Uterus (tissue), 2 donors: ENCODE data around the gene PRDM15.

Source experiments
- POLR2A ChIP-seq, 2 donors: fragments of 450-650 bp; IDR thresholded peaks; one replicate each; pipeline ENCODE4 v1.6.1; 2016; ENCODE audit warnings: antibody characterized with exemption in 2 of 2, mild to moderate bottlenecking in 1 of 2, moderate library complexity in 1 of 2
- TF ChIP-seq, protein P1 (sequence below), 4 experiments: fragments of 200-600 bp in 2 of 4; fragments of 450-650 bp in 2 of 4; sonication (generic) in 2 of 4; IDR thresholded peaks; one replicate each; pipeline ENCODE4 v1.5.1; 2016 to 2019; ENCODE audit warnings: antibody characterized with exemption in 4 of 4, mild to moderate bottlenecking in 2 of 4, moderate library complexity in 1 of 4

DNA sequence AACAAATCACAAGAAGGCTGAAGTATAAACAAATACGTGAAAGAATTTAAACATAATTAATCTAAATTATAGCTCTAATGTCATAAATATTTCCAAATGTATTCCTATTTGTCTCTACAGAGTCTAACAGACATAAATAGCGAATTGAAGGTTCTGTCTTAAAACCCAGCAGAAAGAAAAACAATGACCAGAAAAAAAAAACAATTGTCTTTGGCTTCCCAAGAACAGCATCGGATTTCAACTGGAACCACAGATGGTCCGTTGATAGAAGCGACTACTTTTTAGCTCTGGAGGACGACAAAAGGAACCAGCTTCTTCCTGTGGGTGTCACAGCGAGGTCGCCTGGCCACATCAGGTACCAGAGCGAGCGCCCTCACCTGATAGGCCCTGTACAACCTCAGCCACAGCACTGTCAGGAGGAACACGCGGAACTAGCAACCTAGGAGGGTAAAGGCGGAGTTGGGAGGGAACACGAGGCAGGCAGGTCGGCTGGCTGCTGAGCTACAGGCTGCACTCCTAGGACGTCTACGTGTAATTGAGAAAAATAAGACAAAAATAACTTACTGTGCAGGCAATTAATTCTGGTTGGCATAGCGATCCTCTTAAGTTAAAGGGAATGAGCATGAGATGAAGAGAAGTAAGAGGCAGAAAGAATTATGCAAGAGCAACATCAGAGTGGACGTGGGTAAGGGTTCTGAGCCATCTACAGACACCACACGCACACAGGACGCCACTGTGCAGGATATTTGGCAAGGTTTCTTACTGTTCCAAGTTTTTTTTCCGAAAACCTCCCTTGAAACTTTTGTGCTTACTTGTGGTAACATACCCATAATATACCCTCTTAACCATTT lies 16.7 kb upstream of the PRDM15 start:
- TF ChIP-seq, protein P1, sequence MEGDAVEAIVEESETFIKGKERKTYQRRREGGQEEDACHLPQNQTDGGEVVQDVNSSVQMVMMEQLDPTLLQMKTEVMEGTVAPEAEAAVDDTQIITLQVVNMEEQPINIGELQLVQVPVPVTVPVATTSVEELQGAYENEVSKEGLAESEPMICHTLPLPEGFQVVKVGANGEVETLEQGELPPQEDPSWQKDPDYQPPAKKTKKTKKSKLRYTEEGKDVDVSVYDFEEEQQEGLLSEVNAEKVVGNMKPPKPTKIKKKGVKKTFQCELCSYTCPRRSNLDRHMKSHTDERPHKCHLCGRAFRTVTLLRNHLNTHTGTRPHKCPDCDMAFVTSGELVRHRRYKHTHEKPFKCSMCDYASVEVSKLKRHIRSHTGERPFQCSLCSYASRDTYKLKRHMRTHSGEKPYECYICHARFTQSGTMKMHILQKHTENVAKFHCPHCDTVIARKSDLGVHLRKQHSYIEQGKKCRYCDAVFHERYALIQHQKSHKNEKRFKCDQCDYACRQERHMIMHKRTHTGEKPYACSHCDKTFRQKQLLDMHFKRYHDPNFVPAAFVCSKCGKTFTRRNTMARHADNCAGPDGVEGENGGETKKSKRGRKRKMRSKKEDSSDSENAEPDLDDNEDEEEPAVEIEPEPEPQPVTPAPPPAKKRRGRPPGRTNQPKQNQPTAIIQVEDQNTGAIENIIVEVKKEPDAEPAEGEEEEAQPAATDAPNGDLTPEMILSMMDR (IDR thresholded peaks at IDR 0.05), result no peak
- no peak for TF ChIP-seq POLR2A (IDR thresholded peaks at IDR 0.05)
